Esophagus muscularis mucosa (tissue), 4 donors: ENCODE data around the gene FGFBP2. TPM values are rescaled to one million over a fixed set of nuclear protein-coding genes. Genes with fewer than 3 reads are reported as not detected.
A peak's percentile ranks its signal among the peaks of the same experiment; 100 is the strongest.

ENCODE experiments used
- DNase-seq: peaks from one replicate; pipeline ENCODE4 v3.0.0-alpha.2; 2017; ENCODE audit errors: extremely low spot score
- H3K27ac ChIP-seq, 4 donors: fragments of 200-600 bp; sonication (generic); replicated peaks in 1 of 4; 1 replicate in 3 of 4; 2 replicates in 1 of 4; pipeline ENCODE4 v1.5.1; 2016 to 2019; ENCODE audit warnings: mild to moderate bottlenecking in 1 of 4
- H3K27me3 ChIP-seq, 4 donors: fragments of 200-600 bp; sonication (generic); one replicate each; pipeline versions ENCODE4 v1.5.1 to v1.6.0; 2016 to 2019
- H3K36me3 ChIP-seq, 4 donors: fragments of 200-600 bp; sonication (generic); one replicate each; pipeline ENCODE4 v1.5.1; 2016 to 2019
- H3K4me1 ChIP-seq, 4 donors: fragments of 200-600 bp; sonication (generic); one replicate each; pipeline ENCODE4 v1.5.1; 2016 to 2019
- H3K4me3 ChIP-seq, 4 donors: fragments of 200-600 bp; sonication (generic); 1 replicate in 2 of 4; 2 replicates in 2 of 4; pipeline ENCODE4 v1.5.1; 2016 to 2019; ENCODE audit warnings: mild to moderate bottlenecking in 4 of 4, moderate library complexity in 1 of 4
- H3K9me3 ChIP-seq, 4 donors: fragments of 200-600 bp; sonication (generic); 1 replicate in 3 of 4; 2 replicates in 1 of 4; pipeline ENCODE4 v1.5.1; 2016 to 2019
- CTCF ChIP-seq, 3 experiments: fragments of 200-600 bp in 2 of 3; fragments of 450-650 bp in 1 of 3; sonication (generic) in 2 of 3; IDR thresholded peaks; one replicate each; pipeline ENCODE4 v1.5.1; 2017 to 2019; ENCODE audit warnings: antibody characterized with exemption in 3 of 3, mild to moderate bottlenecking in 2 of 3, moderate library complexity in 1 of 3
- EP300 ChIP-seq: sonication (generic); formaldehyde crosslinking; IDR thresholded peaks from one replicate; pipeline ENCODE4 v1.6.1; 2017; ENCODE audit warnings: antibody characterized with exemption
- POLR2A ChIP-seq: fragments of 450-650 bp; IDR thresholded peaks from one replicate; pipeline ENCODE4 v1.6.1; 2017; ENCODE audit warnings: antibody characterized with exemption, moderate library complexity, mild to moderate bottlenecking, low read depth
- POLR2AphosphoS5 ChIP-seq, 2 donors: sonication (generic); formaldehyde crosslinking; IDR thresholded peaks; one replicate each; pipeline ENCODE4 v1.6.1; 2017; ENCODE audit warnings: antibody characterized with exemption in 2 of 2
- WGBS: methylation state at CpG from one replicate; pipeline ENCODE4 v1.1.5; 2018; 5-methylcytosine and 5-hydroxymethylcytosine counted together
- intact Hi-C: fragments of 100-400 bp; cut with DNase I; formaldehyde crosslinking; loops from one replicate; pipeline ENCODE4 v1.15.1; 2023
- total RNA-seq, 4 donors: library from RNA; depleted of rRNA; stranded (reverse); fragments of >200 nt; gene quantifications; one replicate each; pipeline versions ENCODE4 v1.1.0 to v1.2.1, GENCODE V29; 2016

The FGFBP2 gene
- total RNA-seq, 4 donors from 2014 or later, result 2.8 to 6.7 (median 6.0) TPM

GRCh38 chr4:15956179-15956850 lies 6.7 kb downstream of the FGFBP2 start:
- TF ChIP-seq EP300 (no peak), POLR2AphosphoS5 (IDR thresholded peaks at IDR 0.05) (no peak), CTCF (IDR thresholded peaks at IDR 0.05) (peak; percentile 88 to 92 (median 89)), POLR2A (no peak)
- Histone ChIP-seq H3K27ac (no peak overlapping the region), H3K9me3 (no peaks in the 10 kb centered on the region), H3K4me1 (peaks cover 0 to 7% (median 3%) of the 10 kb centered on the region in 4 donors), H3K36me3 (no peaks in the 10 kb centered on the region), H3K4me3 (no peak overlapping the region), H3K27me3 (no peaks in the 10 kb centered on the region)
- intact Hi-C loops, result no loop called here
- 58% methylated on average over 6 of the region's 9 CpGs for WGBS
- DNase-seq, result no peak

- H3K27ac ChIP-seq, result no peak overlapping the region
- intact Hi-C loops, result no loop called here
- H3K27me3 ChIP-seq, result no peaks in the 10 kb centered on the region
- H3K4me1 ChIP-seq, result peaks cover 0 to 7% (median 3%) of the 10 kb centered on the region in 4 donors
- H3K9me3 ChIP-seq, result no peaks in the 10 kb centered on the region
- no peak for DNase-seq
- H3K36me3 ChIP-seq, result no peaks in the 10 kb centered on the region
- 87% methylated on average over 3 of the region's 3 CpGs for WGBS
- peak in 1 of 3 experiments; percentile 12 for TF ChIP-seq CTCF (IDR thresholded peaks at IDR 0.05)
- no peak for TF ChIP-seq EP300
- no peak for TF ChIP-seq POLR2A
- no peak for TF ChIP-seq POLR2AphosphoS5 (IDR thresholded peaks at IDR 0.05)
- no peak overlapping the region for H3K4me3 ChIP-seq
Observed at GRCh38 chr4:15955670-15956069, 7.3 kb downstream of the FGFBP2 start.

DNA sequence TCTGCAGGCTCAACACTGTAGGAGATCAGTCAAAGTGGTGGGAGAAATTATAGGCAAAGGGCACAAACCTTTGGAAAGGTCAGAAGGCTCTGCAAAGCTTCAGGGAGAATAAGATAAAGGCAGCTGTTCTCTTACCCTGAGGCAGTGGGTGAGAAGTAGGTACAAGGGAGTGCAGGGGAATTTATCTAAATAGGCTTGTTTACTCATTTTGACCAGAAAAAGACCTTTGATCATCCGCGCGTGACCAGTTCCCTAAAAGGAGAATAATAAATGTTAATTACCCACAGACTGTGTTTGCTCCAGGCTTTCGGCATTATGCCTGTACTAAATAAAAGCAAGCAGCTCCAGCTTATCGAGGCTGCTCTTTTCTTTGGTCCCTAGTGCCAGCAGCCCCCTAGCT lies 9.3 kb downstream of the FGFBP2 start:
- TF ChIP-seq CTCF (IDR thresholded peaks at IDR 0.05) (no peak), POLR2AphosphoS5 (IDR thresholded peaks at IDR 0.05) (no peak), POLR2A (no peak), EP300 (no peak)
- H3K27me3 ChIP-seq, result no peaks in the 10 kb centered on the region
- intact Hi-C loops, result no loop called here
- no peak for DNase-seq
- H3K9me3 ChIP-seq, result no peaks in the 10 kb centered on the region
- H3K36me3 ChIP-seq, result no peaks in the 10 kb centered on the region
- H3K4me3 ChIP-seq, result no peak overlapping the region
- peaks cover 0 to 7% (median 3%) of the 10 kb centered on the region in 4 donors for H3K4me1 ChIP-seq
- no peak overlapping the region for H3K27ac ChIP-seq
- 91% methylated on average over 5 of the region's 5 CpGs for WGBS

GRCh38 chr4:15951781-15952180 lies 11.2 kb downstream of the FGFBP2 start:
- Histone ChIP-seq H3K9me3 (no peaks in the 10 kb centered on the region), H3K27me3 (no peaks in the 10 kb centered on the region), H3K36me3 (no peaks in the 10 kb centered on the region), H3K27ac (no peak overlapping the region), H3K4me1 (peaks cover 0 to 7% (median 3%) of the 10 kb centered on the region in 4 donors), H3K4me3 (no peak overlapping the region)
- DNase-seq, result no peak
- intact Hi-C loops, result no loop called here
- TF ChIP-seq EP300 (no peak), POLR2A (no peak), POLR2AphosphoS5 (IDR thresholded peaks at IDR 0.05) (no peak), CTCF (IDR thresholded peaks at IDR 0.05) (no peak)

- H3K4me1 ChIP-seq, result no peaks in the 10 kb centered on the region
- no peaks in the 10 kb centered on the region for H3K27me3 ChIP-seq
- H3K27ac ChIP-seq, result no peak overlapping the region
- no peaks in the 10 kb centered on the region for H3K9me3 ChIP-seq
- no peaks in the 10 kb centered on the region for H3K36me3 ChIP-seq
- DNase-seq, result no peak
- TF ChIP-seq EP300, result no peak
- TF ChIP-seq CTCF (IDR thresholded peaks at IDR 0.05), result no peak
- no peak overlapping the region for H3K4me3 ChIP-seq
- 95% methylated on average over 9 of the region's 9 CpGs for WGBS
- intact Hi-C loops, result no loop called here
Observed at GRCh38 chr4:15948826-15949225, 14.1 kb downstream of the FGFBP2 start.
